NB4 (cell line): ENCODE data around the gene TMX4.

ENCODE experiments used
- CTCF ChIP-seq: IDR thresholded peaks from one replicate; pipeline ENCODE4 v1.5.1; 2012; ENCODE audit warnings: low read depth, low read length
- MAX ChIP-seq: IDR thresholded peaks from 2 replicates; pipeline ENCODE4 v1.6.1; 2011; ENCODE audit warnings: low read depth, low read length
- MYC ChIP-seq: IDR thresholded peaks from 2 replicates; pipeline ENCODE4 v1.6.1; 2011; ENCODE audit warnings: low read depth, low read length
- POLR2A ChIP-seq: IDR thresholded peaks from 2 replicates; pipeline ENCODE4 v1.6.1; 2011; ENCODE audit warnings: mild to moderate bottlenecking; ENCODE audit not compliant: insufficient read length; ENCODE audit errors: extremely low read depth

GRCh38 chr20:8008733-8009132 is 10.8 kb downstream of the TMX4 start:
- TF ChIP-seq CTCF (no peak), POLR2A (no peak), MAX (no peak), MYC (no peak)
